HS-27A (cell line): ENCODE data around the gene RRAGC.

Experiments
- DNase-seq: peaks from one replicate; pipeline ENCODE4 v3.0.0-alpha.2; 2012; ENCODE audit warnings: low read depth, missing footprints

RRAGC gene, protein sequence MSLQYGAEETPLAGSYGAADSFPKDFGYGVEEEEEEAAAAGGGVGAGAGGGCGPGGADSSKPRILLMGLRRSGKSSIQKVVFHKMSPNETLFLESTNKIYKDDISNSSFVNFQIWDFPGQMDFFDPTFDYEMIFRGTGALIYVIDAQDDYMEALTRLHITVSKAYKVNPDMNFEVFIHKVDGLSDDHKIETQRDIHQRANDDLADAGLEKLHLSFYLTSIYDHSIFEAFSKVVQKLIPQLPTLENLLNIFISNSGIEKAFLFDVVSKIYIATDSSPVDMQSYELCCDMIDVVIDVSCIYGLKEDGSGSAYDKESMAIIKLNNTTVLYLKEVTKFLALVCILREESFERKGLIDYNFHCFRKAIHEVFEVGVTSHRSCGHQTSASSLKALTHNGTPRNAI

DNA sequence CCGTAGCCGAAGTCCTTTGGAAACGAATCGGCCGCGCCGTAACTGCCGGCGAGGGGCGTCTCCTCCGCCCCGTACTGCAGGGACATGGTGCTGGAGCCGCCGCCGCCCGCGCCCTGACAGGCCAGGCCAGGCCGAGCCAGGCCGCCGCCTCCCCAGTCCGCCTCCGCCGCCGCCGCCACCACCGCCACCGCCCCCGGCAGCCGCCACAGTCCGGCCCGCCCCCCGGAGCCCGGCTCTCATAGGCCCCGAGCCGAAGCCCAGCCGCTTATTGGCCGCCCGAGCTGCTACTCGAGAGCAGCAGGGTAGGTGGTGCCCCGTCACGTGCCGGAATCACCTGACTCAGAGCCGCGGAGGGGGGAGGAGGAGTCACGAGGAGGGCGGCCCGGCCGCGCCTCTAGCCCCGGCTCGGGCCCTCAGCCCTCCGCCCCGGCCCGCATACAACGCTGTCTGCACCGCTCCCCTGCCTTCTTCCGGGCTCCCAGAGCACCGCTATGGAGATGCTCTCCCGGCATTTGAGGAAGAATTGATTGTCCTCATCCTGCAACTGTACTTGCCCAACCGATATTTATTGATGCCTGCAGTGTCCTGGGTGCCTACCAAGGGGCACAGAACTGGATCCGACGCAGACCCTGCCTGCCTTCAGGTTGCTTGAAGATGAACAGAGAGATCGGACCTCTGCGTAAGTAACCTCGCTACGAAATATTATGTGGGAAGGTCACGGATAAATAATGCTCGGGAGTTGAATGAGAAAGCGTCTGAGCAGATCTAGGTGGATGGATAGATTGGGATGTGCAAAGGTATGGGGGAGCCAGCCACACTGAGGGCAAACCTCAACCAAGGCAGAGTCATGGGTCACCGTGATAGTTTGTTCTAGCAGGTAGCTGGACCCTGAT lies at the start of gene RRAGC:
Gene RRAGC (minus strand): TSS at position 212 of the 893 bp plus-strand sequence. CDS start 126 bp downstream, at position 86.
- DNase-seq: peak; percentile 95

DNA sequence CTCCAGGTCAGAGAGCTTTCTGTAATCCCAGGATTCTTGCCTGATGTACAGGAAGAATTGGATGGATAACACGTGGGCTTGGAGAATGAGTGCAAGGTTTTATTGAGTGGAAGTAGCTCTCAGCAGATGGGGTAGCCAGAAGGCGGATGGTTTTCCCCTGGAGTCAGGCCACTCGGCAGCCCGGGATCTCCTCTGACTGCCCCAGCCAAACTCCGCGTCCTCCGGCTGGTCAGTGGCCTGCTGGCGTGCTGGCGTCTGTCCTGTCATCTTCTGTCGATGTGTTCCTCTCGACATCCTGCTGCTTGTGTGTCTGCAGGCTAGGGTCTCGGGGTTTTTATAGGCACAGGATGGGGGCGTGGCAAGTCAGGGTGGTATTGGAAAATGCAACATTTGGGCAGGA lies 49.2 kb upstream of the RRAGC start:
- no peak for DNase-seq

DNA sequence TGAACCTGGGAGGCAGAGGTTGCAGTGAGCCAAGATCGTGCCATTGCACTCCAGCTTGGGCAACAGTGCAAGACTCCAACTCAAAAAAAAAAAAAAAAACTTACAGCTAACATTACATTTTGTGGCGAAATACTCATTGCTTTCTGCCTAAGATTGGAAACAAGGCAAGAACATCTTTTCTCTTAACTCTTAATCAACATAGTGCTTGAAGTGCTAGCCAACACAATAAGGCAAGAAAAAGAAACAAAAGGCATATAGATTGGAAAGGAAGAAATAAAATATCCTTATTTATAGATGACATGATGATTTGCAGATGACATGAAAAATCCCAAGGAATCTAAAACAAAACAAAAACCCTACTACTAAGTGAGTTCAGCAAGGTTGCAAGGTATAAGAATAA lies 46.4 kb upstream of the RRAGC start:
- DNase-seq: no peak

DNA sequence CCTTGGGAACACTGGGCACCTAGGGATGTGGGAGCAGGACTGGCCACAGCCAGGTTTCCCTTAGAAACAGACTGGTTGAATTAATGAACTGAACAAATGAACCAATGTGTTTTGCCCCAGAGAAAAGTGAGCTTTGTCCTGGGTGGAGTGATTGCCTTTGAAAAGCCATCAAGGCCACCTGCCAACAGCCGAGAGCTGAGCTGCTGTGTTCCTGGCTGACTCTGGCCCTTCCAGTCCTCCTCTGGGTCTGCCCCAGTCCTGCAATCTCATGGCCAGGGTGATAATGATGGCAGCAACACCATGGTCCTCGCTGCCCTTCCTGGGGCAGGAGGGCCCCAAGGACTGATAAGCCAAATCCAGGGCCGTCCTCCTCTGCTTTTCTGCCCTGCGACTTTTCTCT lies 40.0 kb upstream of the RRAGC start:
- DNase-seq: no peak

DNA sequence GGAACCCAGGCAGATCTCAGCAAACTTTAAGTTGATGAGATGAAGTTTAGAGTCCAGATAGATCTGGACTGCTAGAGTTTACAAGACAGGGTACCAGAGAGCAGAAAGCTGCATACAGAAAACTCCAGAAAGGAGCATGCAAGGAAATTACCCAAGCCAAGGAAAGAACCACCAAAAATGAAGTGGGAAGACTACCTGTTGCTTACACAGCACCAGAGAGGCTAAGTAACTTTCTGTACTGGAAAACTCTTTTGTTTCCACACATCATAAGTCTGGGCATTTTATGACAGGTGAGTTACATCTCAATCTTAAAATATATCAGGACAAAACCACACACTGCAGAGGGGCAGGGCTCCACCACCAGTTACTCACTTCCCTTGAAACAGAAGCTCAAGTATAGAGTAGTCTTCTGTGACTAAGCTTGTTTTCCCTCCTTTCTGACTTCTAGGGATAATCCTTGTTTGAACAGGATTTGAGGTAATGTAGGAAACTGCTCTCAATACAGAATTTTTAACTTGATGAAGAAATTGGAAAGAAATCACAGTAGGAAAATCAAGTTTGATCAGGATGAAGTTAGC lies 39.2 kb upstream of the RRAGC start:
- no peak for DNase-seq

DNA sequence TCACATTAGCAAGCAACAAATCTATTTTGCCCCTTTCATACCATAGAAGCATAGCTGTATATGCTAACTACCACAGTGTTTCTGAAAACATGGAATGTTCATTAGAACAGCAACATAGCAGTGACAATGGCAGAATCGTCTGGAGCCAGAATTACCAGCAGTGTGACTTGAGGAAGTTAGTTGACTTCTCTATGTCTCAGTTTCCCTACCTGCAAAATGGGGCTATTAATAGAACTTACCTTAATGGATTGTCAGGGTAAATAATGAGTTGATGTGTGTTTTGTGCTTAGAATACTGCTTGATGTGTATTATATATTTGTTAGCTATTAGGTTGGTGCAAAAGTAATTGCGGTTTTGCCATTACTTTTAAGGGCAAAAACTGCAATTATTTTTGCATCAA lies 36.6 kb upstream of the RRAGC start:
- DNase-seq: no peak

DNA sequence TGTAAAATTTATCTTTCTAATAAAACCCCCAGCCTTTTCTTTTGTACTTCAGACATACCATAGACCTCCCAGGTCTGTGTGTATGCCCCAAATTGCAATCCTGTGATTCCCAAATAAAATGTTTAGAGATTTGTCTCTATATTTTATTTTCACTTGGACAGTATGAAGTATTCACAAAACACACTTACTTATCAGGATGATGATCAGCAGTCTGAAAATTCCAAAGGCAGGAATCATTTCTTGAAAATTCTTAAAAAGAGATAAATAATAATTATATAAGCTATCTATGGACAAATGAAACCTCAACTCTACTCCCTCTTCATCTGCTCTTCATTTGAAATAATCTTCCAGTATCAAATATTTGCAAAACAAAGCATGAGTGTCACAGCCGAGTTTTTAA lies 33.4 kb upstream of the RRAGC start:
- DNase-seq: no peak

DNA sequence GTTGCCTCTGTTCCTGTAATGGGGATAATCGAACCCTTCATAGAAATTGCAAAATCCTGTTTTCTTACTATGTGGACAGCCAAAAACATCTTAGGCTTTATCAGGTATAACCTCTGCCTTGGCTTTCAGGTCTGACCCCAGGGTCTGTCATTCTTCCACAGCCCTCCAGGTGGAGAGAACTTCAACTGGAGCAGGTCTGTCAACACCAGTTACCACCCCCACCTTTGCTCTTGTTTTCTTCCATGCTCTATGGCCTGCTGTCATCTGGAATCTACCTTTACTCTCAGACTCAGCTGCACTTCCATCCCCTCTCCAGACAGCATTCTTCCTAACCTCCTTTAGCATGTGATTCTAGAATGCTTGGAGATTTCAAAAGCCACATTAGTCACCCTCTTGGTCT lies 32.2 kb upstream of the RRAGC start:
- DNase-seq: no peak

DNA sequence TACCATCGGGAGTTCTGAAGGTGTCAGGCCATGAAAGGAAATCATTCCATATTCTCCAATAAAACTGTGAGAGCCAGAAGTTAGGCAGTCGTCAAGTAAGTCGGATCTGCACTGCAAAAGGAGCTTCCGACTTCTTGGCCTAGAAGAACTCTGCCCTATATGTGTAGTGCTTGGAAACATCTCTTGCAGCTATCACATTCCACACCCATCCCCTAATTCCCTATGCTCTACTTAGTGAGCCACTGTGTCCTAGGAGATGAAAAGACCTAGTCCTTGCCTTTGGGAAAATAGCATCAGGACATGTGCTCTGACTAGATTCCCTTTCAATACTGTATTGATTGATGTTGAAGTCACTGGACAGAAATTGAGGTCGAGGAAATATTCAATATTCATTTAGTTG lies 30.0 kb upstream of the RRAGC start:
- no peak for DNase-seq

DNA sequence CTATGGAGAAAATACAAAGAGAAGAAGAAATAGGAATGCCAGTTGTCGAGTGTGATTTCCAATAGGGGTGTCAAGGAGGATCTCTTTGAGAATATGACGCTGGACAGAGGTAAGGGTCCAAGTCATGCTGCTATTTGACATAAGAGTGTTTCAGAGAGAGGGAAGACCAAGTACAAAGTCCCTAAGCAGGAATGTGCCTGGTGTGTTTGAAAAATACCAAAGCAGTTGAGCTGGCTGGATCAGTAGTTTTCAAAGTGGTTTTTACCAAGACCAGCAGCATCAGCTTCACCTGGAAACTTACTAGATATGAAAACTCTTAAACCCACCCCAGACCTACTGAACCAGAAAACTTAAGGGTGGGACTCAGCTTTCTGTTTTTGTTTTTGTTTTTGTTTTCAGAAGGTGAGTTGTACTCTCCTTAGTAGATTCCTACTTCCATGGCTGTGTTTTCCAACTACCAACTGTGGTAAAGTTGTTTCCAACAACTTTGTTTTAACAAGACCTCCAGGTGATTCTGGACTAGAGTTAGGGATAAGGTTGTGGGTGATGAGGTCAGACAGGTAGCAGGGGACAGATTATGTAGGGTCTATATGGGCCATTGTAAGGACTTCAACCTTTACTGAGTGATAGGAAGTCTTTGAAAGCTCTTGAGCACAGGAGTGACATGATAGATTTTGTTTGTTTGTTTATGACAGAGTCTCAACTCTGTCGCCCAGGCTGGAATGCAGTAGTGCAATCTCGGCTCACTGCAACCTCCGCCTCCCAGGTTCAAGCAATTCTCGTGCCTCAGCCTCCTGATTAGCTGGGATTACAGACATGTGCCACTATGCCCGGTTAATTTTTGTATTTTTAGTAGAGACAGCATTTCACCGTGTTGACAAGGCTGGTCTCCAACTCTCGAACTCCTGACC lies 29.1 kb upstream of the RRAGC start:
- no peak for DNase-seq

DNA sequence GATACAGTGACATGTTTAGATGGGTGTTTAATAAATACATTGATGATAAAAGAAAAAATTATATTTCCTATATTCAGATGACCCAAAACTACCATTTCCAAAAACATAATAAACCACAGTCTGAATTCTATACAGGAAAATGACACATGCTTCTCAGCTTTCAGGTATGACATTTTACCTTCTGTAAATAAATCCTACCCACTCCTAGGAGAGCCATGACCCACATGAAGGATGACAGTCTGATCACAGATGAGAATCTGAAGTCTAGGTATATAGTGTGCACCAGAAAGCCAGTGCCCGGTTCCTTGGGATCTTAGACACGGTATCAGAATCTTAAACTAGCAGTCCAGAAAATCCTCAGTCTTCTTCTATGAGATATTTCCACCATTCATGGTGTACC lies 25.5 kb upstream of the RRAGC start:
- no peak for DNase-seq

DNA sequence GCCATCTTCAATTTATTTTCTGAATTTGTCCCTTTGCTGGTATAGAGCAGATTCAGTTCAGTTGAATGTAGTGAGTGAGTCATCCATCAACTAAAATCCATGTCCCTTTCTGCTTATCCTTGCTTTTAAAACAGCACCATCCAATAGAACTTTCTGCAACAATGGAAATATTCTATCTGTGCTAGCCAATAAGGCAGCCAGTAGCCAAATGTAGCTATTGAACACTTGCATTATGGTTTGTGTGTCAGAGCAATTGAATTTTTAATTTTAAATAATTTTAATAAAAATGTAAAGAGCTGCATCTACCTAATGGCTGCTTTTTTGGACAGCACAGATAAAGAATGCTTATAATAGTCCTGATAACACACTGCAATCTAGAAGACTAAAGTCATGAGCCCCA lies 21.9 kb upstream of the RRAGC start, which contains the start of gene GJA9:
Gene GJA9 (minus strand): TSS at position 101 of the 400 bp plus-strand sequence. CDS start 5,489 bp downstream, outside the sequence.
- DNase-seq: no peak

DNA sequence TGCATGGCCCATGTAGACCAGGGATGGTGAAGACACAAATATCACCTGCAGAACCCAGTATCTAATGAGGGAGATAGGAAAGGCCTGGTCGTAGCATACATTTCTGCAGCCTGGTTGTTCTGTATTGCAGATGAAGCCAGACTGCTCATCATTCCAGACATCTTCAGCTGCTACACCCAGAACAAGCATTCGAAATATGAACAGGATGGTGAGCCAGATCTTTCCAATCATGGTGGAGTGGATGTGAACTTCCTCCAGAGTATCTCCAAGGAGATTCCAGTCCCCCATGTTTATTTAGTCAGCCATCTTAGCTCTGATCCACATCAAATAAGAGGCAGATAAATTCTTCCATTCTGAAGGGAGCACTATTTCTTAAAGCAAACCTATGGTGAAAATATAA lies 16.2 kb upstream of the RRAGC start:
- no peak for DNase-seq

DNA sequence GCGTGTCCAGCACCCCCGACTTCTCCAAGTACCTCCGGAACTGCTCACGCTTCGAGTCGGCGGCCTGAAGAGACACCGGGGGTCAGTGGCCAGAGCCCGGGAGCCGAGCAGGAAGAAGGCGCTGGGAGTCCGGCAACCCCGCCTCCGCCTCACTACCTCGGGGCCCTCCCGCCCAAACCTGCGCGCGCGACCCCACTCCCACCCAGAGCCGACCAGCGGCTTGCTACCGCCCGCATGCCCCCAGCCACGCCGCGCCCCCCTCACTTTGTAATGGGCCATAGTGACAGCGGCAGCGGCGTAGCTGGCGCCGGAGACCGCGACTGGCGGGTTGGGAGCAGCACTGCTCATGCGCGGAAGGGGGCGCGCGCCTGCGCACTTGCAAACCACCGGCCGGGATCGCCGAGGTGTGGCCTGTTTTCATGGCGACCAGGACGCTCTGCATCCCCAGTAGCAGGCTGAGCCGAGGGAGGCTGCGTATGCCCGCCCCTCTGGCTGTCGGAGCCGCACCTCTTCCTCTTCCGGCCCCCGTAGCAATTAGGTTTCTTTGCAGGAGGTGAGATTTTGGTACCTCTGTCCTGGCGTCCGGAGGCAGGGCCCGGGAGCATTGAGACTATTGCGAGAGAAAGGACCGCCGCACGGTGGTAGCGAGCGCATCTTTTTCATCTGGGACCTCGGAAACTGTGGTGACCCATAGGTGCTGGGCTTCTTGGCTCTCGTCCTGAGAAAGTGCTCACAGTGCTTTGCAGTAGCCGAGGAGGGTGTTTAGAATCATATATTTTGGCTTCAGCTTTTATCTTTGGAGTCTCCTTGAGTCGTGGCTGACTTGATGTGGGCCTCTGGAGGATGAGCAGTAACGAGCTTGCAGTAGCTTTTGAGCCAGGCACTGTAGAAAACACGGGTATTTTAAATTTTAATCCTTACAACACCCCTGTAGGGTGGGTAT lies 13.7 kb upstream of the RRAGC start, which contains the start of gene MYCBP:
Gene MYCBP (minus strand): TSS at position 322 of the 943 bp plus-strand sequence. CDS start 43 bp downstream, at position 279.
- peak; percentile 89 for DNase-seq

DNA sequence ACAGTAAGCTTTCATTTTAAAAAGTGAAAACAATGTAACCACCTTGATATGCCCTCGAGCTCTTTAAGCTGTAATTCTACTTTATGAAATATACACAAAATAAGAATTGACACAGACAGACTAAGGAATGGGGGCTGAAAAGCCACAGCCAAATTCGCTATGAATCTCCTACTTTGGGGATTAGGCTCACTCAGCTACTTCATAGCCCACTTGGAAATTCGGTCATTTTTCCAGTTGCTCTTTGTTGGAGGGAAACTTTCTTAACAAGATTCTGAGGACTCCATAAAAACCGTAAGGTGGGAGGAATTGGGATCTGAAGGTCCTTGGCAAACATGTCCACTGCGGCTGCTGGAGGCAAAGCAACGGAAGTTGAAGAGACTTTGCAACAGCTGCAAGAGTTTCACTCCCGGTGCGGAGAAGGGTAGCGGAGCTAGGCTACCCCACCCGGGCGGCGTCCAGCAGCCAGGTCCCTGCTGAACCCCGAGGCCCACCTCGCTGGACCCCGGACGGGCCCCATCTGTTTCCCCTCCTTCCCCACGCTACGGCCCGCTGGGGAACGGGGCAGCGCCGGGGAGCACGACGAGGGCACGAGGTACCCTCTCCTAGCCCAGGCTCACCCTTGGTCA lies 12.9 kb upstream of the RRAGC start:
- DNase-seq: peak; percentile 7

DNA sequence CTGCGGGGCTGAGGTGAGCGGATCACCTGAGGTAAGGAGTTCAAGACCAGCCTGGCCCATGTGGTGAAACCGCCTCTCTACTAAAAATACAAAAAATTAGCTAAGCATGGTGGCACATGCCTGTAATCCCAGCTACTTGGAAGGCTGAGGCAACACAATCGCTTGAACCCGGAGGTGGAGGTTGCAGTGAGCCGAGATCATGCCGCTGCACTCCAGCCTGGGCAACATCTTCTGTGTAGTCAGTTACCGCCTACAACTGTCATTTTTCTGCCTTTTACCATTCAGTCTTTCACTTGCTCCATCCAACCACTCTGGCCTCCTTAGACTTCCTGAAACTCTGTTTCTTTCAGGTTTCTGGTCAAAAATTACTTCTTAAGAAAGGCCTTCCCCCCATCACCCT lies 11.4 kb upstream of the RRAGC start:
- no peak for DNase-seq

DNA sequence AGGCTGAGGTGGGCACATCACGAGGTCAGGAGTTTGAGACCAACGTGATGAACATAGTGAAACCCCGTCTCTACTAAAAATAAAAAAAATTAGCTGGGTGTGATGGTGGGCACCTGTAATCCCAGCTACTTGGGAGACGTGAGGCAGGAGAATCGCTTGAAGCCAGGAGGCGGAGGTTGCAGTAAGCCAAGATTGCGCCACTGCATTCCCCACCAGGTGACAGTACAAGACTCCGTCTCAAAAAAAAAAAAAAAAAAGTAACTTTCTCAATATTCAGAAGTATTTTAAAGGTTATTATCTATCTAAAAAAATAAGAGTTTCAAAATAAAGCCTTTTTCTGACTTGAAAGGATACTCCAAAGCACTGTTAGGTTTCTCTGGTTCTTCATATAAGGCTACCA lies 7.6 kb upstream of the RRAGC start:
- no peak for DNase-seq

DNA sequence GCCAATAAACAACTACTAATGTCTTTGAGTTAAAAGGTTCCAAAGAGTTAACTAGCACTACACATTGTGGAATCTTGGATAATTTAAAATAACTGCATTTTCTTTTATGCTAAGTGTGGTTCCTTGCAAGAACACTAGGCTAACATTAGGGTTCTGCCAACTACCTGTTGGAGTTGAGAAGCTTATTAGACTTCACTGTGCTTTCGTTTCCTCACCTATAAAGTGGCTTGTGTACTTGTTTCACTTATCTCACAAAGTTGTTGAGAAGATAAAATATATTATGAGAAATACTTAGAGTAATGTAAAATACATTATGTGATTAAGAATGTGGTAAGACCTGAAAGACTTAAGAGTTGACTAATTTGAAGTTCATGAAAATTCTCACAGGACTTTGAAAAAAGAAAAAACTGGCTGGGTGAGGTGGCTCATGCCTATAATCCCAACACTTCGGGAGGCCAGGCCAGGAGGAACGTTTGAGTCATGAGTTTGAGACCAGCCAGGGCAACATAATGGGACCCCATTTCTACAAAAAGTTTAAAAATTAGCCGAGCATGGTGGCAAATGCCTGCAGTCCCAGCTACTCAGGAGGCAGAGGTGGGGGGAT lies 5.6 kb upstream of the RRAGC start:
- DNase-seq: no peak

DNA sequence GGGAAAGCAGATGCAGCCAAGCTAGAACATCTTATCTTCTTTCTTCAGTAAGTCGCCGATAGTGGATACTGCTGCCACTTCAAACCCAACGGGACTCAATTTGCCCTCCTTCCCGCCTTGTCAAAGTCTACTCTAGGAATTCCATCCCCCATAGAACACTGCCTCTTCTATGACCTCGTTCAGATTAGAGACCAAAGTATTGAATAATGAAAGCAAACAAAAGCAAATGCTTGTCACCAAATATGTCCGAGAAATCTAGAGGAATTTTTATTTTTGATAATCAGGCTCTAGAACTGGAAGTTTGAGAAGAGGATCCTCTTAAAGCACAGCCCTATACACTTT lies 853 bp upstream of the RRAGC start:
- peak; percentile 5 for DNase-seq
